Activated CD8-positive, alpha-beta memory T cell treated with anti-CD3 and anti-CD28 coated beads, Interleukin-2, amount 50 U/mL, for 48 hours (primary cell): ENCODE results near the gene CRYGD.
"Not testable (repeated sequence)": the region's sequence is repeated elsewhere in the genome, so short reads cannot be mapped to it uniquely, and the experiment has no call there.

Experiments used
- DNase-seq: peaks from one replicate; pipeline ENCODE4 v3.0.0-alpha.2; 2020

Gene CRYGD

DNA sequence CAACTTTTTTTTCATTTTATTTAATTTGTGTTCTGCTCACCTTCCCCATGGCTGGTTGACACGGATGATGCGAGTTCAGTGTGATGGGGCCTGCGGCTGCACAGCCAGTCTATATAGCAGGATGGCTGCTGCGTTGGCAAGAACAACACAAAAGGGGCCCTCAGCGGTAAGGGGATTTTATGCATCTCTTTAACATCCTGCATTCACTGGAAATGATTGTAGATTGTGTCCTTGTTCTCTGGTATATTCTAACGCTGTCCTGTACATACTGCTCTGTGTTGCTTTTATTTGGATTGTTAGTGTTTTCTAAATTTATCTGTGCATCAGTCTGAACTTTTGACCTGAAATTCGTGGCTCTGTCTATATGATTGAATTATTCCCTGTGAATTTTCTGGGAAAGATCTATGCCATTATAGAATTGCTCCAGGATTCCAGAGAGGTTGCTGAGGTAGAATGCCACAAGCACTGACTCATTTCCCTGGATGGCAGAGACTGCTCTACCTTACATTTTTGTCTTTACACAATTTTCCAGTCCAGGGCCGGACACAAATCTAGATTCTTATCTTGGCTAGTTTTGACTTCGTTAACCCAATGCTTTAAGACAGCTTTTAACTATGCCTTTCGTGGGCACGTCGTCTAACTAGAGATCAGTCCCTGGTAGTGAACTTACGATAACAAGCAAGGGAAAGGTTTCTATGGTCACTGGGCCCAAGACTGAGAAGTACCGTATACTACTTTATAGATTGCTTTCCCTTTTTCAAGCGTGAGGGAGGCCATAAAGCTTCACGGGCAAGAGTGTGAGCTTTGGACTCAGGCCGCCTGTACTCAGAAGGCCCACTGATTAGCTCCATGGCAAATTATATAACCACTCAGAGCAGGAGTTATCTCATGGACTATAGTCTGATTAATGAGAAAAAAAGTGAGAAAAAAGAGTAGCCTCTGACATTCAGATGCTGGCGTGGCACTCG lies 5.7 kb upstream of the CRYGD start, which contains the start of gene CRYGC:
Gene CRYGC (minus strand): TSS at position 85 of the 968 bp plus-strand sequence. CDS start 36 bp downstream, at position 49.
- DNase-seq: no peak

DNA sequence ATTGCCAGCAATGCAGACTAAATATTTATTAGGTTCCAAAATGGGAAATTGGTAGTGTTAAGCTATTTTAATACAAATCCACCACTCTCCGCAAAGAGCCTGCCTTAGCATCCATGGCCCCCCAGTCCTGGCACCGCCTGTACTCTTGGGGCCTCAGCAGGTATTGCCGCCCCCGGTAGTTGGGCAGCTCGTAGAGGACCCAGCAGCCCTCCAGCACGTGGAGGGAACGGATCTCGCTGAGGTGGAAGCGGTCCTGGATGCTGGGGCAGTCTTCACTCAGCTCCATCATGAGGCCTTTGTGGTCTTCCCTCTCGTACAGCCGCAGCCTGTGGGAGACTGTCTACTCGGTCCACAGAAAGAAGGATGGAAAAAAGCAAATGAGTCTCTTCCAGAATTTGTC lies 3.8 kb upstream of the CRYGD start:
- DNase-seq: no peak

DNA sequence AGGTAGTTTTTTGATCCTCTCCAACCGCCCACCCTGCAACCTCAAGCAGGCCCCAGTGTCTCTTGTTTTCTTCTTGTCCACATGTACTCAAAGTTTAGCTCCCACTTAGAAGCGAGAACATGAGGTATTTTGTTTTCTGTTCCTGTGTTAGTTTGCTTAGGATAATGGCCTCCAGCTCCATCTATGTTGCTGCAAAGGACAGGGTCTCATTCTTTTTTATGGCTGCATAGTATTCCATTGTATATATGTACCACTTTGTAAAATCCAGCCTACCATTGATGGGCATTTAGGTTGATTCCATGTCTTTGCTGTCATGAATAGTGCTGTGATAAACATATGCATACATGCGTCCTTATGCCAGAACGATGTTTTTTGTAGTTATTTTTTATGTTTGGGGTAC lies 2.8 kb upstream of the CRYGD start:
- DNase-seq: no peak

DNA sequence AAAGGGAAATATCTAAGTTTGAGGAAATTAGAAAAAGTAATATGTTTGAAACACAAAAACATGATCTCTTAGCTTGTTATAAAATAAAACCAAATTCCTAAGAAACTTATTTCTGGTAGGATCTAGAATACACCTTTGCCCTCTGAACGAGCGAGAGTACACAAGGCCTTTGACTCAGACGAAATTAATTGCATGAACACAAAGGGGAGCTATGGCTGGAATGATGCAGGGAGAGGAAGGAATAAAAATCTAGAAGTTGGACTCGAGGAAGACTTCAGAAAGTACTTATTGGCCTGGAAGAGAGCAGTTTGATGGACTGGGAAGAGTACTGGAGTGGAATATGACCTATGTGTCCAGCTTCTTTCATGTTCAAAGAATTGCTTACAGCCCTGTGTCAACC lies 927 bp upstream of the CRYGD start:
- DNase-seq: no peak

DNA sequence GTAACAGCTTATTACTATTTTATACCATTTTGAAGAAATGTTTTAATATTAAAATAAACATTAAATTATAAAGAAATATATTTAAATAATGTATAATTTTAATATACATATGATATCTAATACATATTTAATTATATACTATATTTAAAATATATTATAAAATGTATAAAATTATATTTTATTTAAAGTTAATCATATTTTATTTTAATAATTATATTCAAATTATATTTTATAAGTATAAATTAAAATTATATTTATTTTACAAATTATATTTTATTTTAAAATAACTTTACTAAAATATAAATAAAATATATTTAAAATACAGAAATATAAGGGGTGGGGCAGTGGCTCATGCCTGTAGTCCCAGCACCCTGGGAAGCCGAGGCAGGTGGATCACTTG lies 2.1 kb downstream of the CRYGD start:
- DNase-seq: no peak

DNA sequence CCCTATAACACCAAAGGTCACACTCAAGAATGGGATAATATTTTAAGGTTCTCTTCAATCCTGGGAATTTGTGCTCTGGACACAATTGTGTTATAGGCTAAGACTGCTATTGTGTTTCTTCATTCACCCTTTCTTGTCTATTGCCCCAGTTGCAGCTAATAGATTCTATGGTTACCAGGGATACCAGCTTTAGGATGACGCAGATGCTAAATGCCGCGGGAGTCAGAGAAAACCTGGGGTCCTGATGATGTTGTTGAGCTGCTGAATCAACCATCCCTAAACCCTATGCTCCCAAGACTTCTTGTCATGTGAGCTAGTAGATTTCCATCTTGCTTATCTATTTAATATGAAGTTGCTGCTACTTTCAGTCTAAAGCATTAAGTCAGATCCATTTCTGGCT lies 5.4 kb downstream of the CRYGD start:
- DNase-seq: no peak

DNA sequence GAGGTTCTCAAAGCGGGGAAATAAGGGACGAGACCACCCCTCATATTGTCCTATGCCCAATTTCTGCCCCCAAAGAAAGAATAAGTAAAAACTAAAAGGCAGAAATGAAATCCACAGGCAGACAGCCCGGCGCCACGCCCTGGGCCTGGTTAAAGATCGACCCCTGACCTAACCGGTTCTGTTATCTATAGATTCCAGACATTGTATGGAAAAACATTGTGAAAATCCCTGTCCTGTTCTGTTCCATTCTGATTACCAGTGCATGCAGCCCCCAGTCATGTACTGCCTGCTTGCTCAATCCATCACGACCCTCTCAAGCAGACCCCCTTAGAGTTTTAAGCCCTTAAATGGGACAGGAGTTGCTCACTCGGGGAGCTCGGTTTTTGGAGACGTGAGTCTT lies 6.9 kb downstream of the CRYGD start:
- not testable (repeated sequence) for DNase-seq

DNA sequence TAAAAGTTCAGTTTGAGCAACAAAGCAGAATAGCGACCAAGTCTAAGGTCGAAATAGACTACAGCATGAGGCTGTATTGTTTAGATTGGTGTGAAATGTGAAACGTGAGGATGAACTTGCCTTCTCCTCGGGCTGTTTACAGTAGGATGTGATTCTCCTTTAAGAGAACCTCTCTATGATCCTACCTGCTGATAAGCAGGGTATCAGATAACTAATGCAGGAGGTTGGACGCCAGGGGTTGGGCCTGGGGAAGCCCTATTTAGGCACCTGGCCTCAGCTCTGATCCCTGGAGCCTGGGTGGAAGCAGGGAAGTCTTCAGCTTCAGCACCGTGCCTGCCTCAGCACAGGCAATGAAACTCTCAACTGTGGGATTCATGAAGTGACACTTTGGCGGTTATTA lies 11.4 kb downstream of the CRYGD start:
- no peak for DNase-seq

DNA sequence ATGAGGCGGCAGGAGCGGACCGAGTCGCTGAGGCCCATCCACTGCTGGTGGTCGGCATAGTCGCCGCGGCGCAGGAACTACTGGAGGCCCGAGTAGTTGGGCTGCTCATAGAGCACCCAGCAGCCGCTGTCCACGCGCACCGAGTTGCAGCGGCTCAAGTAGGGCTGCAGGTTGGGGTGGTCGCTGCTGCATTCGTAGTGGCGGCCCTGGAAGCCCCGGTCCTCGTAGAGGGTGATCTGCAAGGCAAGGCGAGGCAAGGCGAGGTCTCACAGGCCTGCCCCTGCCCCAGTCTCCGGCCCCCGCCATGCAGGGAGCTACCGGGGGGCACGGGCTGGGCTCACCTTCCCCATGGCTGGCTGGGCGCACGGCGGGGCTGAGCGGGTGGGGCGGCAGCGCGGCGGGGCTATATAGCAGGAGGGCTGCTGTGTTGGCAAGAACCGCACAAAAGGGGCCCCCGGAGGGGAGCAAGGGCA lies 12.0 kb downstream of the CRYGD start:
- DNase-seq: not testable (repeated sequence)

DNA sequence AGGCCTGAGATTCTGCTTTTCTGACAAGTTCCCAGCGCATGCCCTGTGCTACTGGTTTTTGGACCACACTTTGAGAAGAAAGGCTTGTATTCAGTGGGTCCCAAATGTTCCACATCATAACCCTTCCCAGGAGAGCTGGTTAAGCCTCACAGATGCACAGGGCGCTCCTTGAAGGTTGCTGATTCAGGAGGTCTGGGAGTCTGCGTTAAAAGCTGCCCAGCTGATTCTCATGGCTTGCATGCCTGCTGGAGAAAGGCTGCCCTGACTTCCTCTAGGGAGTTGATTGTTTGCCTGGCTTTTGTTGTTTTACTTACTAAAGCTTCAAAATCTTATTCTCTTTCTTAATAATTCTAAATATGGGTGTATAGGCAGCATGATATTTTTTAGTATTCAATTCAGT lies 20.7 kb downstream of the CRYGD start:
- DNase-seq: no peak

DNA sequence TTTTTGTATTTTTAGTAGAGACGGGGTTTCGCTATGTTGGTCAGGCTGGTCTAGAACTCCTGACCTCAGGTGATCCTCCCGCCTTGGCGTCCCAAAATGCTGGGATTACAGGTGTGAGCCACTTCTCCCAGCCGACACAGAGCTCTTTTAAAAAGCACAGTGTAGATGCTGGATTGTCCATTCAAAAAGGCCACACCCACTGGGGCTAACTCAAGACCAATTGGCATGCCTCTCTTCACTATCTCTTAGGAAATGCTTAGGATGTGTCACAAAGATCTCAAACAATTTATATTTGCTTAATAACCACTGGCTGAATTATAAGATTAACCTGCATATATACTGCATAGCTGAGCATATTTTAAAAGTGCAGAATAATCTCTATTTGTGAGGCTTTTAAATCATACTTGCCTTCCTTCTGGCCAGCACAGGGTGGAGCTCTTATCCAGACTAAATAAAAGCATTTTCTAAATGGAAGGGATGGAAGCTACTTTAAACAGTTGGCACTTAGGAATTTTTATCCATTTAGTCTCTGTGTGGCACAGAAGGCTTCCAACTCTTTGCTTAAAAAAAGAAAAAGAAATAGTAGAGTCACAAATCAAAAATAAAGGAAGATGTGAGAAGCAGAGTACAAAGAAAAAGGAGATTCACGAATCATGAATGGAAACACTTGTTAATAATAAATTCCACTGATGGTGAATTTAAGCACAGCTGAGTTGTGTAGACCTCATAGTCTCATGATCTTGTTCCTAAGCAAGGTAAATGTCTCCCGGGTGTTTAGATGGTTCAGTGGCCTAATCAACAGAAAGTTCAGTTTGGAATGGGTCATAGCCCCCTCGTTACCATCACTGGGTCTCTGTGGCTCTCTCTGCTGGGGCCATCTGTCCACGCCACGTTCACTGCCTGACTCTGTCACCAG lies 22.4 kb downstream of the CRYGD start:
- no peak for DNase-seq

DNA sequence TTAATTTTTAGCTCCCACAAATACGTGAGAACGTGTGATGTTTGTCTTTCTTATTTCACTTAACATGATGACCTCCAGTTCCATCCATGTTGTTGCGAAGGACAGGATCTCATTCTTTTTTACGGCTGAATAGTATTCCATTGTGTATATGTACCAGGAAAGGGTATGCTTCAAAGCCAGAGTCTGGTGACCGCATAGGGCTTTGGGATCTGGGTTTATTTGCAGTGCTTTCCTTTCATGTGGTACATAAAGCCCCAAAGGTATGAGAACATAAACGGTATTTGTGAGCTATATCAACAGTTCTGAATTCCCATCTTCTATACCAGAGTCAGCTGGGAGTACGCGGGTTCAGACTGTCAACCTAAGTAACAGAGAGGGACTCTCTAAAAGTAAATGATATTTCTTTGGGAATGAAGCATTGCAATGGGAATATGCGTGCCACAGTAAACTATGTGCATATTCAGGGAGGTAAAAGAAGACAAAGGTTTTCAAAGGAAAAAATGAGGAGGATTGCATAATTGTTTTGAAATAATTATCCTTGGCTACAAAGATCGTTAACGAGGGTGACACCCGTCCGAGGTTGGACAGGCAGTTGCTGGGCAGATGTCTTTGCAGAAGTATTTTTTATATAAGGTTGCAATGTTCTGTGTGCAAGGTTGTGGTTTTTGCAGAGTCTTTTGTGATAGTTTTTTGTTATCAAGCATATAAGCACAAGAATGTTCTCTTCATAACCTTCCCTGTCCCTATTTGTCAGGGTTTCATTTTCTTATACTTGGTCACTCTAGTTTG lies 24.4 kb downstream of the CRYGD start:
- DNase-seq: no peak

DNA sequence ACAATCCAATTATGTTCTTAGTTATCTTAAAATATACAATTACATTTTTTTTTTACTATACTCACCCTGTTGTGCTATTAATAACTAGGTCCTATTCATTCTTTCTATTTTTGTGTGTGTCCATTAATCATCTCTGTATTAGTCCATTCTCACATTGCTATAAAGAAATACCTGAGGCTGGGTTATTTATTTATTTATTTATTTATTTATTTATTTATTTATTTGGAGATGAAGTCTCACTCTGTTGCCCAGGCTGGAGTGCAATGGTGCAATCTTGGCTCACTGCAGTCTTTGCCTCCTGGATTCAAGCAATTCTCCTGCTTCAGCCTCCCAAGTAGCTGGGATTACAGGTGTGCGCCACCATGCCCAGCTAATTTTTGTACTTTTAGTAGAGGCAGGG lies 25.6 kb downstream of the CRYGD start:
- not testable (repeated sequence) for DNase-seq

DNA sequence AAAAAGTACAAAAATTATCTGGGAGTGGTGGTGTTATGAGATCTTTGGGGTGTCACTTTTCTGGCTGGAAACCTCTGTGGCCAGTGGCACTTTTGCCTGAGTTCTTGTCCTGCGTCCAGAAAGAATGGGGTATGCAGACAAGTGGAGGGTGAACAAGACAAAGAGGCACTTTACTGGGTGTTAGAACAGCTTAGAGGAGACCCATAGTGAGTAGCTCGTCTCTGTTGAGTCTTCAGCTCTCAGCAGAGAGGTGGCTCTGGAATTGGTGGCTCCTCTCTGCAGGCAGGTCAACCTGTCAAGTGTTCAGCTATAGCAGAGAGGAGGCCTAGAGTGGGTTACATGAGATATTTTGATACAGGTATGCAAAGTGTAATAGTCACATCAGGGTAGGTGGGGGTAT lies 26.1 kb downstream of the CRYGD start:
- no peak for DNase-seq

DNA sequence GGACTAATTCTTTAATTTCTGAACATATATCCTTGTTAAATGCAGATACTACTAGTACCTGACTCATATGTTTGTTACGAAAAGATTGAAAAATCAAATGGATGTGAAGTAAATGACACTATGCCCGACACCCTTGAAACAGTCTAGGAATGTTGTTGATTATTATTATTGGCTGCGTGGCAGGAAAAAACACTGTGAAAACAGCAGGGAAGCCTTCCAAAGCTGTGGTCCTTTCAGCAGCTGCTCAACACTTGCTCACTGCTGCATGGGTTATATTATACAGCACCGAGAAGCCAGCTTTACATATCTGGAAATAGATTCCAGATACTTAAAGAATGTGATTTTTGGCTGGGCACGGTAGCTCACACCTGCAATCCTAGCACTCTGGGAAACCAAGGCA lies 26.5 kb downstream of the CRYGD start:
- no peak for DNase-seq

DNA sequence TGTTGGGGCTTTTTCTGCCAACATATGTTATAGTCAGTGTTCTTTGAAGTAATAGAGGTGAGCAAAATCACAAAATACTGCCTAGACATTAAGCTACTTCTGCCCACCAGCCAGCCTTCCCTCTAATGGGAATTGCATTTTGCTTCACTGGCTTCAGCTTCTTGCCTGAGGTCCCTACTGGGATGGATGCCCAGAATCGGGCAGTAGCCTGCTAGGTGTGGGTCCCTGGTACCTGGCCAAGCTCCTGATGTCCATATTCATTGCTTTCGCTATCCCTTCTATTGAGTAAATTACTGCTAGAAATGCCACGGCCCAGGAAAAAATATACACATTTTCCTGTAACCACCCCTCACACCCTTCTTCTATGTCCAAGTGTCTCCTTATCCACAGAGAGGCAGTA lies 27.0 kb downstream of the CRYGD start:
- DNase-seq: no peak

DNA sequence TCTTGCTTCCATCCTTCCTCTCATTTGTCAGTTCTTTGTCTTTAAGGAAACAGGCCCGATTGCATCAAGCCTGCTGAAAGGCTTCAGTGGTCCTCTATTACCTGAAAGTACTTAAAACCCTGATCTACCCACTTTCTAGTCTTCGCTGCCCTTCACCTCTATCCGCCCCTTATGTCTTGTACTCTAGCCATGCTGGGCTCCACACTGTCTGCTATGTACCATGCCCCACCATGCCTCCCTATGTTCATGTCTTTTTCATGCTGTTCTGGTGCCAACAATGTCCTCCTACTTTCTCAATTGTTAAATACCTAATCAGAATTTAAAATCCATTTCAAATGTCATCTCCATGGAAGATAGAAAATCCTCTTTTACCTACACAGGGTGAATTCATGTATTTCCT lies 28.2 kb downstream of the CRYGD start:
- DNase-seq: no peak

DNA sequence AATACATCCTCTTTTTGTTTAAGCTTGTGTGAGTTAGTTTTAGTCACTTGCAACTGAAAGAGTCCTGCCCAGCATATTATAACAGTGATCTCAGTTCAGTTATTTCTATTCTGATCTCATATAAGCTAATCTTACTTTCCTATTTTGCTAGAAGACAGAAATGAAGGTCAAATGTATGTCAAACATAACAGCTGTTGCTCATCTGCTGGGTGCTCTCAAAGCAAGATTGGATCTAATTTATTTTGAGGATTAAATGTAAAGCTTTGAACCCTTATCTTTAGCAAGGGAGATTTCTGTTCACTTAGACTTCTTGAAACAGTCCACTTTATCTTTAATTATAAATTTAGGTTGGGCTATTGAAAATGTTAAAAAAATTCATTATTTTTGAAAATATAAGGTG lies 31.2 kb downstream of the CRYGD start:
- no peak for DNase-seq

DNA sequence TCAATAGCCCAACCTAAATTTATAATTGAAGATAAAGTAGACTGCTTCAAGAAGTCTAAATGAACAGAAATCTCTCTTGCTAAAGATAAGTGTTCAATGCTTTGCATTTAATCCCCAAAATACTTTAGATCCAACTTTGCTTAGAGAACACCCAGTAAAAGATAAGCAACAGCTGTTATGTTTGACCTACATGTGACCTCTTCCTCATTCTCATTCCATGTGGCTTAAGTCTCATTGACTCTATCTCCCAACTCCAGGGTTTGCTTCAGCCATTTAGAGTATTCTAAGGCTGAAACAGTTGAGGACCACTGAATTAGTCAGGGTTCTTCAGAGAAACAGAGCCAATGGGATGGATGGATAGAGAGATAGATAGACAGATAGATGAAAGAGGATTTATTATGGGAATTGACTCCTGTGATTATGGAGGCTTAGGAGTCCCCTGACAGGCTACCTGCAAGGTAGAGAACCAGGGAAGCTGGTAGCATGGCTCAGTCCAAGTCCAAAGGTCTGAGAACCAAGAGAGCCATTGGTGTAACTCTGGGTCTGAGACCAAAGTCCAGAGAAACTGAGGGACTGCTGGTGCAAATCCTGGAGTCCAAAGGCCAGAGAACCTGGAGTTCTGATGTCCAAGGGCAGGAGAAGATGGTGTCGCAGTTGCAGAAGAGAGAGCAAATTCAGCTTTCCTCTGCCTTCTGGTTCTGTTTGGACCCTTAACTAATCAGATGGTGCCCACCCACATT lies 32.1 kb downstream of the CRYGD start:
- no peak for DNase-seq

DNA sequence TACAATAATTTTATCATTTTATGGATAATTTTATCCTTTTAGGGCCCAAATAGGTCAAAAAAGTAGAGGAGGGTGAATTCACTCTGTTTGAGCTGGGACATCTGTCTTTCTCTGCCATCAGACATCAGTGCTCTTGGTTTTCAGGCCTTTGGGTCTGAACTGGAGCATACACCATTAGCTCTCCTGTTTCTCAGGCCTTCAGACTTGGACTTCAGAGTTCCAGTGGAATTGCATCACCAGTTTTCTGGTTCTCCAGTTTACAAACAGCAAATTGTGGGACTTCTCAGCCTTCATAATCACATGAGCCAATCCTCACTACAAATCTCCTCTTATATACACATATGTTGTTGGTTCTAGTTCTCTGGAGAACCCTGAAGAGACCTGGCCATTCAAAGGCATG lies 33.9 kb downstream of the CRYGD start:
- no peak for DNase-seq

DNA sequence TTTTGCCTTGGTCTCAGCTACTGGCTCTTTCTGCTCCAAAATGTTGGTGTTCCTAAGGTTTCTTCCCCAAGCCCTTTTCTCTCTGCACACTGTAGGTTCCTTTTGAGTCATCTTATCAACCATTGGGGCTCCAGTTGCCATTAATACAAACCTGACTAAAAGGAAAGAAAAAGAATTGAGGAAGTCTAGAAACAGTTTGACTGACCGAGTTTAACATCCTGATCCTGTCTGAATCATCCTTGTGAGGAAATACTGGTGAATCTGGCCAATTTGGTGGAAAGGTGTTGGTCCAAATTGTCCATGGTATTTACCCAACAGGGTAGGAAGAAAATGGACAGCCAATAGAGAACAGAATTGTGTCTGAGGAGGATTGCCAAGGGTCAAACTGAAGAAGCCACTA lies 38.3 kb downstream of the CRYGD start:
- no peak for DNase-seq

DNA sequence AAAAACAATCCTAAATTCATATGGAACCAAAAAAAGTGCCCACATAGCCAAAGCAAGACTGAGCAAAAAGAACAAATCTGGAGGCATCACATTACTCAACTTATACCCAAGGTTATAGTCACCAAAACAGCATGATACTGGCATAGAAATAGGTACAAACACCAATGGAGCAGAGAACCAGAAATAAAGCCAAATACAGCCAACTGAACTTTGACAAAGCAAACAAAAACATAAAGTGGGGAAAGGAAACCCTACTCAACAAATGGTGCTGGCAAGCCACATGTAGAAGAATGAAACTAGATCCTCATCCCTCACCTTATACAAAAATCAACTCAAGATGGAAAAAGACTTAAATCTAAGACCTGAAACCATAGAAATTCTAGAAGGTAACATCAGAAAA lies 40.5 kb downstream of the CRYGD start:
- DNase-seq: no peak
